Neuronal stem cell (in vitro differentiated cells): ENCODE results near the gene LRRC26.

ENCODE experiments used
- DNase-seq: peaks from one replicate; pipeline ENCODE4 v3.0.0-alpha.2; 2013; ENCODE audit warnings: low spot score
- H2AFZ ChIP-seq: one replicate; pipeline ENCODE4 v1.6.1; 2013; ENCODE audit warnings: mild to moderate bottlenecking, low read length, inconsistent platforms
- H2AK5ac ChIP-seq: 2 replicates; pipeline ENCODE4 v1.6.1; 2013; ENCODE audit warnings: low read depth, mild to moderate bottlenecking, inconsistent platforms, low read length, moderate library complexity, mixed read lengths
- H2BK120ac ChIP-seq: 2 replicates; pipeline ENCODE4 v1.6.1; 2013; ENCODE audit warnings: low read depth, mild to moderate bottlenecking, inconsistent platforms, low read length, moderate library complexity, mixed read lengths
- H2BK12ac ChIP-seq: one replicate; pipeline ENCODE4 v1.6.1; 2013; ENCODE audit warnings: low read length, inconsistent platforms
- H2BK15ac ChIP-seq: 2 replicates; pipeline ENCODE4 v1.6.1; 2013; ENCODE audit warnings: mild to moderate bottlenecking, low read length, inconsistent platforms, mixed read lengths
- H2BK5ac ChIP-seq: one replicate; pipeline ENCODE4 v1.6.1; 2013; ENCODE audit warnings: inconsistent platforms, mild to moderate bottlenecking, low read length, moderate library complexity
- H3K14ac ChIP-seq: one replicate; pipeline ENCODE4 v1.6.1; 2013; ENCODE audit warnings: low read length, inconsistent platforms
- H3K18ac ChIP-seq: 2 replicates; pipeline ENCODE4 v1.6.1; 2013; ENCODE audit warnings: low read length, inconsistent platforms
- H3K23ac ChIP-seq: 2 replicates; pipeline ENCODE4 v1.6.1; 2013; ENCODE audit warnings: low read depth, mild to moderate bottlenecking, mixed read lengths, low read length, inconsistent platforms; ENCODE audit not compliant: poor library complexity
- H3K27ac ChIP-seq: replicated peaks from 3 replicates; pipeline ENCODE4 v1.5.1; 2013; ENCODE audit warnings: low read length, inconsistent platforms
- H3K27me3 ChIP-seq, 3 experiments: 2 replicates each; pipeline ENCODE4 v1.6.1; 2013; ENCODE audit warnings: low read length in 3 of 3, mild to moderate bottlenecking in 2 of 3, inconsistent platforms in 1 of 3, low read depth in 1 of 3, mixed read lengths in 1 of 3, moderate library complexity in 1 of 3; ENCODE audit not compliant: control insufficient read depth in 3 of 3, insufficient read depth in 3 of 3
- H3K36me3 ChIP-seq, 2 donors: replicated peaks in 1 of 2; 2 replicates each; pipeline ENCODE4 v1.6.1; 2013; ENCODE audit warnings: low read length in 2 of 2; ENCODE audit not compliant: control insufficient read depth in 2 of 2, insufficient read depth in 2 of 2
- H3K4ac ChIP-seq: 2 replicates; pipeline ENCODE4 v1.6.1; 2013; ENCODE audit warnings: inconsistent platforms, mild to moderate bottlenecking, low read length, moderate library complexity
- H3K4me1 ChIP-seq, 2 donors: 1 replicate in 1 of 2; 2 replicates in 1 of 2; pipeline ENCODE4 v1.6.1; 2013; ENCODE audit warnings: low read length in 2 of 2, low read depth in 1 of 2; ENCODE audit not compliant: control insufficient read depth in 2 of 2, insufficient read depth in 1 of 2
- H3K4me2 ChIP-seq: one replicate; pipeline ENCODE4 v1.6.1; 2013; ENCODE audit warnings: mild to moderate bottlenecking, low read length, inconsistent platforms; ENCODE audit not compliant: insufficient read depth, poor library complexity, severe bottlenecking
- H3K4me3 ChIP-seq, 2 donors: 2 replicates each; pipeline ENCODE4 v1.5.1; 2013; ENCODE audit warnings: low read length in 2 of 2, mild to moderate bottlenecking in 2 of 2, inconsistent platforms in 1 of 2, moderate library complexity in 1 of 2
- H3K79me1 ChIP-seq: one replicate; pipeline ENCODE4 v1.6.1; 2013; ENCODE audit warnings: low read depth, mild to moderate bottlenecking, inconsistent platforms, low read length, moderate library complexity
- H3K9ac ChIP-seq: one replicate; pipeline ENCODE4 v1.6.1; 2013; ENCODE audit warnings: mild to moderate bottlenecking, low read depth, low read length, inconsistent platforms; ENCODE audit not compliant: poor library complexity
- H3K9me3 ChIP-seq, 2 donors: replicated peaks in 1 of 2; 2 replicates each; pipeline versions ENCODE3 to v1.6.1; 2013; ENCODE audit warnings: low read length in 2 of 2, mild to moderate bottlenecking in 2 of 2, inconsistent platforms in 1 of 2, low read depth in 1 of 2, mixed read lengths in 1 of 2, moderate library complexity in 1 of 2; ENCODE audit not compliant: control insufficient read depth in 2 of 2, insufficient read depth in 1 of 2
- H4K8ac ChIP-seq: one replicate; pipeline ENCODE4 v1.6.1; 2013; ENCODE audit warnings: low read depth, mild to moderate bottlenecking, inconsistent platforms, low read length, moderate library complexity
- H4K91ac ChIP-seq: one replicate; pipeline ENCODE4 v1.6.1; 2013; ENCODE audit warnings: low read length, low read depth, mild to moderate bottlenecking, inconsistent platforms; ENCODE audit not compliant: poor library complexity
- WGBS, 2 donors: extraction: QIAGEN DNeasy Blood & Tissue Kit; methylation state at CpG; one replicate each; pipeline ENCODE4 v1.1.7; 2013; ENCODE audit warnings: missing lambda C conversion rate in 2 of 2, mixed read lengths in 1 of 2; ENCODE audit not compliant: insufficient read length in 2 of 2, insufficient replicate concordance in 1 of 2; ENCODE audit errors: extremely low coverage in 2 of 2; 5-methylcytosine and 5-hydroxymethylcytosine counted together

The LRRC26 gene

DNA sequence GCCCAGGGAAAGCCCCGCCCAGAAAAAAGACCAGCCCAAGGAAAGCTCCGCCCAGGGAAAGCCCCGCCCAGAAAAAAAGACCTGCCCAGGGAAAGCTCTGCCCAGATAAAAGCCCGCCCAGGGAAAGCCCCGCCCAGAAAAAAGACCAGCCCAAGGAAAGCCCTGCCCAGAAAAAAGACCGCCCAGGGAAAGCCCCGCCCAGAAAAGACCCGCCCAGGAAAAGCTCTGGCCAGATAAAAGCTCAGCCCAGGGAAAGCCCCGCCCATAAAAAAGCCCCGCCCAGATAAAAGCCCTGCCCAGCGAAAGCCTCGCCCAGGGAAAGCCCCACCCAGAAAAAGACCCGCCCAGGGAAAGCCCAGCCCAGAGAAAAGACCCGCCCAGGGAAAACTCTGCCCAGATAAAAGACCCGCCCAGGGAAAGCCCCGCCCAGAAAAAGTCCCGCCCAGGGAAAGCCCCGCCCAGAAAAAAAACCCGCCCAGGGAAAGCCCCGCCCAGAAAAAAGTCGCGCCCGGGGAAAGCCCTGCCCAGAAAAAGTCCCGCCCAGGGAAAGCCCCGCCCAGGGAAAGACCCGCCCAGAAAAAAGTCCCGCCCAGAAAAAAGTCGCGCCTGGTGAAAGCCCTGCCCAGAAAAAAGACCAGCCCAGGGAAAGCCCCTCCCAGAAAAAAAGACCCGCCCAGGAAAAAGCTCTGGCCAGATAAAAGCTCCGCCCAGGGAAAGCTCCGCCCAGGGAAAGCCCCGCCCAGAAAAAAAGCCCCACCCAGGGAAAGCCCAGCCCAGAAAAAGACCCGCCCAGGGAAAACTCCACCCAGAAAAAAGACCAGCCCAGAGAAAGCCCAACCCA, 19.0 kb downstream of the LRRC26 start:
- Histone ChIP-seq H3K4ac (no peak overlapping the region), H3K4me1 (no peaks in the 10 kb centered on the region), H4K8ac (no peak overlapping the region), H3K4me2 (no peak overlapping the region), H2BK15ac (no peak overlapping the region), H3K36me3 (peaks cover 0 to 2% of the 10 kb centered on the region in 2 donors), H3K9me3 (peaks cover 0 to 12% of the 10 kb centered on the region in 2 donors), H3K4me3 (no peak overlapping the region), H3K18ac (no peak overlapping the region), H2AFZ (no peak overlapping the region), H3K27ac (no peak overlapping the region), H3K14ac (no peak overlapping the region), H4K91ac (no peak overlapping the region), H2AK5ac (no peak overlapping the region), H2BK12ac (no peak overlapping the region), H2BK120ac (no peak overlapping the region), H3K9ac (no peak overlapping the region), H3K27me3 (peaks cover 0 to 49% (median 15%) of the 10 kb centered on the region in 3 experiments), H2BK5ac (no peak overlapping the region), H3K79me1 (peaks cover 2% of the 10 kb centered on the region), H3K23ac (no peak overlapping the region)
- DNase-seq = no peak
- WGBS, 2 donors = no CpG with 5 or more reads among the region's 34 CpGs

DNA sequence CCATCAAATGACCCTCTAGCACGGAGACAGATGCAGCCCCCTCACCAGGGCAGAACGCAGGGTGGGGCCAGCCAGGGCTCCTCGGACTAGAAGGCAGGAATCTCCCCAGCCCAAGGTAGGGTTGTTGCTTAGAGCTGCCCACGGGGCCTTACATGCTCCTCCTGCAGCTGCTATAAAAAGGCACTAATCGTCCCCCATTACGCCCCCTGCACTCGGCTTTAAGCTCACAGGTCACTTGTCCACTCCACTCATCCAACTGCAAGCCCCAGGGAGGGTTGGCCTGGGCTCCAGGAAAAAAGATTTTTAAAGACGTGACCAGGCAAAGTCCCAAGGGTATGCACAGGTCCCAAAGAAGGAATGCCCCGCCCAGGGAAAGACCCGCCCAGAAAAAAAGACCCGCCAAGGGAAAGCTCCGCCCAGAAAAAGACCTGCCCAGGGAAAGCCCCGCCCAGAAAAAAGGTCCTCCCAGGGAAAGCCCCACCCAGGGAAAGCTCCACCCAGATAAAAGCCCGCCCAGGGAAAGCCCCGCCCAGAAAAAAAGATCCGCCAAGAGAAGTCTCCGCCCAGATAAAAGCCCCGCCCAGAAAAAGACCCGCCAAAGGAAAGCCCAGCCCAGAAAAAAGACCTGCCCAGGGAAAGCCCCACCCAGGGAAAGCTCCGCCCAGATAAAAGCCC, 19.8 kb downstream of the LRRC26 start:
- H2AK5ac ChIP-seq = no peak overlapping the region
- H3K9me3 ChIP-seq = peaks cover 0 to 12% of the 10 kb centered on the region in 2 donors
- H3K14ac ChIP-seq = no peak overlapping the region
- H3K18ac ChIP-seq = no peak overlapping the region
- H3K9ac ChIP-seq = no peak overlapping the region
- no peak overlapping the region for H4K91ac ChIP-seq
- H3K23ac ChIP-seq = peak overlapping the region; percentile 80
- no peak overlapping the region for H2BK120ac ChIP-seq
- peaks cover 0 to 45% (median 10%) of the 10 kb centered on the region in 3 experiments for H3K27me3 ChIP-seq
- no peak overlapping the region for H3K4me3 ChIP-seq
- H2BK5ac ChIP-seq = no peak overlapping the region
- no peaks in the 10 kb centered on the region for H3K4me1 ChIP-seq
- no peak overlapping the region for H4K8ac ChIP-seq
- H3K27ac ChIP-seq = no peak overlapping the region
- H2BK15ac ChIP-seq = no peak overlapping the region
- no peak overlapping the region for H2AFZ ChIP-seq
- peaks cover 0 to 2% of the 10 kb centered on the region in 2 donors for H3K36me3 ChIP-seq
- H2BK12ac ChIP-seq = no peak overlapping the region
- DNase-seq = no peak
- WGBS, 2 donors = no CpG with 5 or more reads among the region's 20 CpGs
- peaks cover 2% of the 10 kb centered on the region for H3K79me1 ChIP-seq
- H3K4ac ChIP-seq = no peak overlapping the region
- no peak overlapping the region for H3K4me2 ChIP-seq

DNA sequence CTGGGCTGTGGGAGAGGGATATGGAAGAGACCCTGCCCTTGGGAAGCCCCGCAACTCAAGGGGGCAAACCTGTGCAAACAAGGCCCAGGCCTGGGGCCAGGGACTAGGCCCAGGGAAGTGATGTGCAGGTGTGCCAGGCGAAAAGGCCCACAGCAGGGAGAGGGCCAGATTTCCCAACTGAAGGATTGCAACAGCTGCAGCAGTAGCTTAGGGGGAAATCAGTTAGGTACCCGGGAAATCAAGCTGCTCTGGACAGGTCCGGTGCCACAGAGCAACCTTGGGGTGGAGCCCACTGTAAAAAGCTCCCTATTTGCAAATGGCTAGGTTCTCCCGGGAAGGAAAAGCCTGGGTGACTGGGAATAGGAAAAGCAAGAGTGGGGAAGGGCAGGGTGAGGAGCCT, 20.5 kb downstream of the LRRC26 start:
- H3K27me3 ChIP-seq = peaks cover 0 to 38% (median 6%) of the 10 kb centered on the region in 3 experiments
- peak overlapping the region in 1 of 2 donors; percentile 12 for H3K4me3 ChIP-seq
- no CpG with 5 or more reads among the region's 5 CpGs for WGBS, 2 donors
- peak overlapping the region; percentile 80 for H3K23ac ChIP-seq
- no peak overlapping the region for H3K27ac ChIP-seq
- H3K79me1 ChIP-seq = peaks cover 2% of the 10 kb centered on the region
- H3K18ac ChIP-seq = no peak overlapping the region
- peaks cover 0 to 2% of the 10 kb centered on the region in 2 donors for H3K36me3 ChIP-seq
- H2BK12ac ChIP-seq = peak overlapping the region; percentile 58
- H3K9ac ChIP-seq = no peak overlapping the region
- peaks cover 0 to 12% of the 10 kb centered on the region in 2 donors for H3K9me3 ChIP-seq
- H2AFZ ChIP-seq = no peak overlapping the region
- H2BK5ac ChIP-seq = no peak overlapping the region
- H4K91ac ChIP-seq = no peak overlapping the region
- H2BK120ac ChIP-seq = no peak overlapping the region
- H4K8ac ChIP-seq = no peak overlapping the region
- no peak overlapping the region for H3K14ac ChIP-seq
- H3K4ac ChIP-seq = no peak overlapping the region
- no peak overlapping the region for H2BK15ac ChIP-seq
- no peak for DNase-seq
- H3K4me1 ChIP-seq = no peaks in the 10 kb centered on the region
- no peak overlapping the region for H2AK5ac ChIP-seq
- no peak overlapping the region for H3K4me2 ChIP-seq

DNA sequence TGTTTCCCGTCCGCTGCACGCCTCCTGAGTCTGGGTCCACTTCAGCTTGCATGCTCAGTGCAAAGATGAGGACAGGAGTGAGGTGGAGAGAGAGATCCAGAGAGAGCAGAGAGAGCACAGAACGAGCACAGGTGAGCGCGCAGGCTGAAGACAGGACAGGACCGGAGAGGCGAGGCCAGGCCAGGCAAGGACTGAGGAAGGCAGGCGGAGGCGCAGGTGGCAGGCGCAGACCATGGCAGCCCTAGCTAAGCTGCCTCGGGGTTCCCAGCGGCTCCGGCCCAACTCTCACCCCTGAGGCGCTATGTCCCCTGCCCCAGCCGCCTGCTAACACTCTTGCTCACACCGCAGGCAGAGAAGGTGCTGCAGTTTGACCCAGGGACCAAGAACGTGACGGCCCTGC, 21.2 kb downstream of the LRRC26 start:
- no peaks in the 10 kb centered on the region for H3K4me1 ChIP-seq
- H3K4me3 ChIP-seq = no peak overlapping the region
- no peak overlapping the region for H3K27ac ChIP-seq
- H2AK5ac ChIP-seq = no peak overlapping the region
- no peak overlapping the region for H3K14ac ChIP-seq
- H3K79me1 ChIP-seq = peaks cover 2% of the 10 kb centered on the region
- H2BK12ac ChIP-seq = no peak overlapping the region
- H4K91ac ChIP-seq = no peak overlapping the region
- H4K8ac ChIP-seq = peak overlapping the region; percentile 43
- WGBS, 2 donors = no CpG with 5 or more reads among the region's 19 CpGs
- peaks cover 0 to 44% (median 6%) of the 10 kb centered on the region in 3 experiments for H3K27me3 ChIP-seq
- no peak overlapping the region for H3K23ac ChIP-seq
- H3K4me2 ChIP-seq = no peak overlapping the region
- no peak overlapping the region for H2BK120ac ChIP-seq
- no peak overlapping the region for H2BK5ac ChIP-seq
- H2AFZ ChIP-seq = no peak overlapping the region
- DNase-seq = no peak
- no peak overlapping the region for H2BK15ac ChIP-seq
- H3K9me3 ChIP-seq = peaks cover 0 to 12% of the 10 kb centered on the region in 2 donors
- H3K9ac ChIP-seq = no peak overlapping the region
- no peak overlapping the region for H3K18ac ChIP-seq
- no peak overlapping the region for H3K4ac ChIP-seq
- H3K36me3 ChIP-seq = peaks cover 0 to 2% of the 10 kb centered on the region in 2 donors
